HepG2 (cell line): Measurements from ENCODE around the gene CYP2S1. TPM values are rescaled to one million over a fixed set of nuclear protein-coding genes. Genes with fewer than 3 reads are reported as not detected.

Experiments
- ATAC-seq: fragments of 200-7000 bp; cut with Tn5 transposase; 3 replicates; pipeline ENCODE4 v1.9.1; 2020; ENCODE audit warnings: mild to moderate bottlenecking, moderate library complexity
- BruUV-seq: library from RNA; stranded (reverse); fragments of 400-500 nt; replicated peaks from 2 replicates; lab custom pipeline; 2021; lab: Mats Ljungman, UMichigan
- CTCF ChIA-PET: fragments of 300-600 bp; formaldehyde crosslinking; extraction: SDS; loops from one replicate; lab custom pipeline; 2021; ENCODE audit warnings: low total read pairs, inconsistent platforms, low intra/inter-chr PET ratio; lab: Yijun Ruan, JAX
- POLR2A ChIA-PET: fragments of 350-600 bp; sonication (Branson Sonifier 250); formaldehyde crosslinking; loops from one replicate; lab custom pipeline; 2020; ENCODE audit warnings: antibody characterized with exemption, inconsistent platforms; lab: Yijun Ruan, JAX
- DNase-seq: peaks from one replicate; pipeline ENCODE4 v3.0.0-alpha.2; 2015; ENCODE audit warnings: low spot score
- FAIRE-seq: peaks from 3 replicates; lab custom pipeline; 2011; peaks lifted over from hg19 to GRCh38; lab: Jason Lieb, UNC
- H2AFZ ChIP-seq: one replicate; pipeline ENCODE4 v1.6.1; 2011; ENCODE audit warnings: low read length, inconsistent platforms
- H3K27ac ChIP-seq: fragments of 300-600 bp; 3 replicates; pipeline ENCODE4 v1.8.0; 2011; ENCODE audit warnings: mixed run types, mild to moderate bottlenecking, mixed read lengths, low read length, inconsistent platforms; ENCODE audit not compliant: insufficient read depth; ENCODE audit errors: extremely low read length
- H3K27me3 ChIP-seq, 2 experiments: fragments of 200-600 bp in 1 of 2; 2 replicates in 1 of 2; 3 replicates in 1 of 2; pipeline versions ENCODE4 v1.6.0 to v1.8.0; 2011; ENCODE audit warnings: low read length in 2 of 2, mild to moderate bottlenecking in 2 of 2, moderate library complexity in 2 of 2, inconsistent platforms in 1 of 2; ENCODE audit not compliant: insufficient read depth in 2 of 2, control insufficient read depth in 1 of 2
- H3K36me3 ChIP-seq, 2 experiments: fragments of 200-600 bp in 1 of 2; replicated peaks in 1 of 2; 2 replicates in 1 of 2; 3 replicates in 1 of 2; pipeline versions ENCODE4 v1.5.1 to v1.8.0; 2011; ENCODE audit warnings: low read length in 2 of 2, inconsistent platforms in 1 of 2; ENCODE audit not compliant: insufficient read depth in 2 of 2, control insufficient read depth in 1 of 2
- H3K4me1 ChIP-seq: 2 replicates; pipeline ENCODE4 v1.5.1; 2012; ENCODE audit warnings: low read length, inconsistent platforms; ENCODE audit not compliant: insufficient read depth
- H3K4me2 ChIP-seq: 2 replicates; pipeline ENCODE4 v1.6.0; 2011; ENCODE audit warnings: low read depth, low read length, inconsistent platforms
- H3K4me3 ChIP-seq, 3 experiments: fragments of 200-600 bp in 1 of 3; sonication (generic), shearing (Covaris generic) in 1 of 3; replicated peaks in 1 of 3; 2 replicates each; pipeline ENCODE4 v1.5.1; 2011 to 2016; ENCODE audit warnings: low read length in 3 of 3, inconsistent platforms in 2 of 3, low read depth in 2 of 3, mild to moderate bottlenecking in 2 of 3, control low read depth in 1 of 3, mixed read lengths in 1 of 3; ENCODE audit not compliant: insufficient read depth in 1 of 3
- H3K79me2 ChIP-seq: one replicate; pipeline ENCODE4 v1.6.1; 2011; ENCODE audit warnings: low read length, inconsistent platforms; ENCODE audit not compliant: insufficient read depth
- H3K9ac ChIP-seq: 2 replicates; pipeline ENCODE4 v1.6.0; 2011; ENCODE audit warnings: mild to moderate bottlenecking, low read depth, low read length, inconsistent platforms; ENCODE audit not compliant: insufficient read depth
- H3K9me3 ChIP-seq: 2 replicates; pipeline ENCODE4 v1.5.1; 2012; ENCODE audit warnings: mild to moderate bottlenecking, low read length
- H4K20me1 ChIP-seq: 2 replicates; pipeline ENCODE4 v1.6.0; 2011; ENCODE audit warnings: inconsistent platforms, mild to moderate bottlenecking, low read length, moderate library complexity; ENCODE audit not compliant: insufficient read depth
- CTCF ChIP-seq: sonication (generic); formaldehyde crosslinking; IDR thresholded peaks from 2 replicates; pipeline ENCODE4 v1.5.0; 2020; ENCODE audit warnings: mild to moderate bottlenecking, missing genetic modification reagents, moderate library complexity
- MXD1 ChIP-seq: sonication (generic); formaldehyde crosslinking; IDR thresholded peaks from 2 replicates; pipeline ENCODE4 v1.4.0; 2020; ENCODE audit warnings: mild to moderate bottlenecking, missing genetic modification reagents
- NFE2L1 ChIP-seq: sonication (generic); formaldehyde crosslinking; IDR thresholded peaks from 2 replicates; pipeline ENCODE4 v1.4.0; 2020; ENCODE audit warnings: missing genetic modification reagents, mild to moderate bottlenecking, borderline replicate concordance
- ZBTB44 ChIP-seq: sonication (generic); formaldehyde crosslinking; IDR thresholded peaks from 2 replicates; pipeline ENCODE4 v1.4.0; 2020; ENCODE audit warnings: missing genetic modification reagents
- WGBS: methylation state at CpG from one replicate; pipeline ENCODE4 v1.1.6; 2017; ENCODE audit warnings: low lambda C conversion rate; 5-methylcytosine and 5-hydroxymethylcytosine counted together
- in situ Hi-C: cut with HindIII; loops from 2 replicates; pipeline ENCODE4 v1.10.0; 2017; ENCODE audit warnings: low pct_unique_long_range_greater_than_20kb; ENCODE audit not compliant: extremely low pct_ligation_motif_present
- intact Hi-C: fragments of 100-400 bp; cut with micrococcal nuclease; formaldehyde crosslinking; loops from one replicate; pipeline ENCODE4 v1.10.0; 2022; ENCODE audit not compliant: unreplicated experiment
- polyA plus RNA-seq, 8 experiments: library from polyadenylated mRNA; depleted of rRNA in 3 of 8; stranded (reverse) in 7 of 8; unstranded in 1 of 8; fragments of >200 nt; fragmentation: Illumina TruSeq in 4 of 8; extraction: Trizol in 4 of 8; gene quantifications; 2 replicates each; pipeline versions ENCODE4 v1.2.1 to v1.2.3, GENCODE V29; 2011 to 2016; ENCODE audit warnings: low read depth in 4 of 8, missing spikeins in 1 of 8, mixed read lengths in 1 of 8; ENCODE audit not compliant: insufficient read depth in 1 of 8
- total RNA-seq, 5 experiments: library from RNA; depleted of rRNA; stranded (reverse); fragments of >200 nt; fragmentation: Illumina TruSeq; extraction: Trizol; gene quantifications; 2 replicates each; pipeline ENCODE4 v1.2.3, GENCODE V29; 2016; ENCODE audit warnings: low read depth in 1 of 5

The CYP2S1 gene
- total and polyA plus RNA-seq, 2 of the 13 experiments (the other 11 are each of a cell fraction or from before 2014, with no cell fraction given) = 0.09 to 2.1 TPM

- TF ChIP-seq CTCF (CRISPR knock-in tag) = peak; percentile 26
- TF ChIP-seq, all 625 proteins: peak for 4
These were observed 20.5 kb upstream of the CYP2S1 start (continued) for GRCh38 chr19:41172297-41173164.

GRCh38 chr19:41174297-41174928 lies 18.6 kb upstream of the CYP2S1 start:
- in situ Hi-C loops = no loop called here
- POLR2A ChIA-PET = interaction anchor here (2.3 kb wide), 1 partner anchor 52 kb away, joined by 6 read pairs; no protein-coding TSS in a partner anchor

More at GRCh38 chr19:41174297-41174928, 18.6 kb upstream of the CYP2S1 start:
- TF ChIP-seq NFE2L1 (no peak), MXD1 (CRISPR knock-in tag) (no peak), ZBTB44 (no peak)
- H3K4me2 ChIP-seq = peak overlapping the region; percentile 80
- 79% methylated on average over 15 of the region's 15 CpGs for WGBS
- H3K4me1 ChIP-seq = peaks cover 64% of the 10 kb centered on the region
- H2AFZ ChIP-seq = no peak overlapping the region
- H3K79me2 ChIP-seq = no peaks in the 10 kb centered on the region
- CTCF ChIA-PET = no interaction called here
- no peaks in the 10 kb centered on the region for H3K9me3 ChIP-seq
- intact Hi-C loops = no loop called here
- no peaks in the 10 kb centered on the region for H4K20me1 ChIP-seq
- no peak for ATAC-seq
- no peaks in the 10 kb centered on the region for H3K36me3 ChIP-seq
- no peak for FAIRE-seq
- no peaks in the 10 kb centered on the region for H3K27me3 ChIP-seq
- DNase-seq = no peak
- peak overlapping the region in 2 of 3 experiments; percentile 11 to 31; a peak in 4 of 6 replicates for H3K4me3 ChIP-seq
- BruUV-seq = no TSS peak
- no peak overlapping the region for H3K27ac ChIP-seq
- H3K9ac ChIP-seq = no peak overlapping the region
